Right hindlimb (tissue), 1 donor: ENCODE data around the gene CXXC5.

ENCODE experiments used
- DNase-seq: peaks from one replicate; pipeline ENCODE4 v3.0.0-alpha.2; 2018

CXXC5 gene

GRCh38 chr5:139638736-139639618 lies 9.2 kb upstream of the CXXC5 start:
- DNase-seq: no peak

GRCh38 chr5:139639619-139640380 lies 8.3 kb upstream of the CXXC5 start:
- DNase-seq: no peak

- no peak for DNase-seq
Measured at GRCh38 chr5:139640421-139641115, 7.6 kb upstream of the CXXC5 start.

- DNase-seq: no peak
Measured at GRCh38 chr5:139641116-139642080, 6.8 kb upstream of the CXXC5 start.

GRCh38 chr5:139642213-139642612 lies 5.9 kb upstream of the CXXC5 start:
- DNase-seq: no peak

GRCh38 chr5:139642891-139643871 lies 5.0 kb upstream of the CXXC5 start:
- DNase-seq: no peak

- DNase-seq: no peak
Measured at GRCh38 chr5:139644001-139644456, 4.1 kb upstream of the CXXC5 start.

- DNase-seq: peak; percentile 10
Measured at GRCh38 chr5:139644646-139645429, 3.3 kb upstream of the CXXC5 start.

GRCh38 chr5:139645430-139645871 lies 2.7 kb upstream of the CXXC5 start:
- peak; percentile 8 for DNase-seq

- no peak for DNase-seq
Measured at GRCh38 chr5:139646111-139646510, 2.0 kb upstream of the CXXC5 start.

GRCh38 chr5:139646912-139647505 lies 1.1 kb upstream of the CXXC5 start:
- peak; percentile 50 for DNase-seq

- DNase-seq: no peak
Measured at GRCh38 chr5:139647506-139648204, 494 bp upstream of the CXXC5 start.

GRCh38 chr5:139649082-139649991 lies 1.2 kb downstream of the CXXC5 start:
- peak; percentile 52 for DNase-seq

- no peak for DNase-seq
Measured at GRCh38 chr5:139650031-139650688, 2.0 kb downstream of the CXXC5 start.

GRCh38 chr5:139650689-139651042 lies 2.5 kb downstream of the CXXC5 start:
- no peak for DNase-seq

GRCh38 chr5:139651043-139651834 lies 3.1 kb downstream of the CXXC5 start:
- no peak for DNase-seq
